Dendritic cell treated with granulocyte-macrophage colony-stimulating factor and Interleukin-4, amounts not matched to agents 40 ng/mL and 50 ng/mL, for 4 days (primary cell): ENCODE measurements around the gene ZNF516.

Experiments used
- H3K27ac Mint-ChIP-seq: one replicate; pipeline ENCODE4 v1.8.0; 2022; ENCODE audit warnings: mild to moderate bottlenecking, mixed read lengths
- H3K27me3 Mint-ChIP-seq: one replicate; pipeline ENCODE4 v1.8.0; 2022; ENCODE audit warnings: mild to moderate bottlenecking, mixed read lengths
- H3K36me3 Mint-ChIP-seq: one replicate; pipeline ENCODE4 v1.8.0; 2022; ENCODE audit warnings: low read depth, mixed read lengths
- H3K4me1 Mint-ChIP-seq: one replicate; pipeline ENCODE4 v1.8.0; 2022; ENCODE audit warnings: low read depth, mixed read lengths
- H3K4me3 Mint-ChIP-seq: one replicate; pipeline ENCODE4 v1.8.0; 2022; ENCODE audit warnings: mild to moderate bottlenecking, moderate library complexity, mixed read lengths
- H3K9me3 Mint-ChIP-seq: one replicate; pipeline ENCODE4 v1.8.0; 2022; ENCODE audit warnings: mixed read lengths
- intact Hi-C: fragments of 100-400 bp; cut with micrococcal nuclease; formaldehyde crosslinking; loops from one replicate; pipeline ENCODE4 v1.15.0; 2022

The ZNF516 gene

GRCh38 chr18:76357174-76357573, 137.9 kb downstream of the ZNF516 start:
- Mint-ChIP-seq H3K27ac (no peak overlapping the region), H3K36me3 (peaks cover 86% of the 10 kb centered on the region), H3K27me3 (no peaks in the 10 kb centered on the region), H3K4me3 (no peak overlapping the region), H3K9me3 (peaks cover 13% of the 10 kb centered on the region), H3K4me1 (no peaks in the 10 kb centered on the region)
- intact Hi-C loops, result no loop called here

DNA sequence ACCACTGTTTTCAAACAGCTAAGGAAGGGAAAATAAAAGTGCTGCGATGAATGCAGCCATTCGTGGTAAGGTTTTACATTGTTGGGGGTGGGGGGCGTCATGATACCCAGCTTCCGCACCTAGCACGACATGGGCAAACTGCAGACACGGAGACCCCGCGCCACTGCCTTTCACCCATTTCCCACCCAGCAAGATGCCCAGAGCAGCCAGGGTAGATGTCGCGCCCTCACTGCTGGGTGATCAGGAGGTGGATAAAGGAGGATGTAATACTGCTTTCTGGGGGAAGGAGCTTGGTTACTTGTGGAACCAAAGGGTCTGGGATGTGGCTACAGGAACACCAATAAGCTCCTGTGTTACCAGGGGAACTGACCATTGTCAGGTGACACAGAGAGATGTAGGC, 138.4 kb downstream of the ZNF516 start:
- no peaks in the 10 kb centered on the region for H3K4me1 Mint-ChIP-seq
- no peak overlapping the region for H3K4me3 Mint-ChIP-seq
- H3K36me3 Mint-ChIP-seq, result peaks cover 81% of the 10 kb centered on the region
- no peaks in the 10 kb centered on the region for H3K27me3 Mint-ChIP-seq
- H3K27ac Mint-ChIP-seq, result no peak overlapping the region
- peaks cover 13% of the 10 kb centered on the region for H3K9me3 Mint-ChIP-seq
- intact Hi-C loops, result no loop called here

DNA sequence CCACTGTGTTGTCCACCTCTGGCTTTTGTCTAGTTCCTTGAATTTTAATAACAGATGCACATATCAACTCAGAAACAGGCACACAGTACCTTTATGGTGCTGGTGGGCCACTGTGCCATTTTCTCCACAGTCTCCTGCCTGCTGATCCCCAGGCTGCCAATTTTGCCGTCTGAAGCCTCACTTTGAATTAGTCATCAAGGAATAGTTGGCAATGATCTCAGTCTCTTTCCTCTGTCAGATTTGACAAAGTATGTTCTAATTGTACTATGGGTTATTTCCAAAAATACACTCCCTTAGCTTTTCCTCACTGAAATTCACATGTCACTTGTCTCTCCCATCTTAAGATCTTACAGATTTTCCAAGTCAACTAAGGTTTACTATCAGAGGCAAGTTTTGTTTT, 140.7 kb downstream of the ZNF516 start:
- no peak overlapping the region for H3K27ac Mint-ChIP-seq
- no peak overlapping the region for H3K4me3 Mint-ChIP-seq

DNA sequence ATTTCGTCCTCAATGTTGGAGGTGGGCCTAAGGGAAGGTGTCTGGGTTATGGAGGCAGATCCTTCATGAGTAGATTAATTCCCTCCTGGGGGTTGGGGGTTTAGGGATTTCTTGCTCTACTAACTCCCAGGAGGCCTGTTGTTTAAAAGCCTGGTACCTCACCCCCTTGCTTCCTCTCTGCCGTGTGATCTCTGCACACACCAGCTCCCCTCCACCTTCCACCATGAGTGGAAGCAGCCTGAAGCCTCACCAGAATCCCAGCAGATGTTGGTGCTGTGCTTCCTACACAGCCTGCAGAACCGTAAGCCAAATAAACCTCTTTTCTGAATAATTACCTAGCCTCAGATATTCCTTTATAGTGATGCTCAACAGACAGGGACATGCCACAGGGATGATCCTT, 141.5 kb downstream of the ZNF516 start:
- no peak overlapping the region for H3K27ac Mint-ChIP-seq
- intact Hi-C loops, result no loop called here

More for the DNA sequence above, 140.7 kb downstream of the ZNF516 start:
- H3K9me3 Mint-ChIP-seq, result peaks cover 13% of the 10 kb centered on the region
- peaks cover 3% of the 10 kb centered on the region for H3K4me1 Mint-ChIP-seq
- H3K36me3 Mint-ChIP-seq, result peaks cover 58% of the 10 kb centered on the region
- intact Hi-C loops, result no loop called here
- H3K27me3 Mint-ChIP-seq, result no peaks in the 10 kb centered on the region

DNA sequence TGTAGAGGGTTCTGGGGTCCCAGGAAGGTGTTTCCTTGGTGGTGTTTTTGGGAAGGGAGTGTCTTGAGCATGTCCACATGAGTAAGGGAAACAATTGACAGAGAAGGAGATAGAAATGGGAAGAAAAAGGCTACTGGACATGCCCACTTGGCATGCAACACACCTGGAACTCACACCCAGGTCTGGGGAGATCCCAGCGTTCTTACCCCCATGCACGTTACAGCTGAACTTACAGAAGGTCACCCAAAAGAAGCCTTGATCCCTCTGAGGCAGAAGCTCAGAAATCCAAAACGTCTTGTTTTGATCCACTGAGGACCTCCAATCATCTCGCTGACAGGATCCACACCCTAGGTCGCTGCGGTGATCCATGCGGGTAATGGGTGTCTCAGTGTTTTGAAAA, 142.0 kb downstream of the ZNF516 start:
- intact Hi-C loops, result no loop called here
- Mint-ChIP-seq H3K9me3 (peaks cover 13% of the 10 kb centered on the region), H3K4me3 (no peak overlapping the region), H3K4me1 (peaks cover 10% of the 10 kb centered on the region), H3K27me3 (no peaks in the 10 kb centered on the region), H3K36me3 (peaks cover 45% of the 10 kb centered on the region), H3K27ac (no peak overlapping the region)

More for the DNA sequence above, 141.5 kb downstream of the ZNF516 start:
- no peak overlapping the region for H3K4me3 Mint-ChIP-seq
- no peaks in the 10 kb centered on the region for H3K27me3 Mint-ChIP-seq
- peaks cover 13% of the 10 kb centered on the region for H3K9me3 Mint-ChIP-seq
- peaks cover 10% of the 10 kb centered on the region for H3K4me1 Mint-ChIP-seq
- peaks cover 50% of the 10 kb centered on the region for H3K36me3 Mint-ChIP-seq

DNA sequence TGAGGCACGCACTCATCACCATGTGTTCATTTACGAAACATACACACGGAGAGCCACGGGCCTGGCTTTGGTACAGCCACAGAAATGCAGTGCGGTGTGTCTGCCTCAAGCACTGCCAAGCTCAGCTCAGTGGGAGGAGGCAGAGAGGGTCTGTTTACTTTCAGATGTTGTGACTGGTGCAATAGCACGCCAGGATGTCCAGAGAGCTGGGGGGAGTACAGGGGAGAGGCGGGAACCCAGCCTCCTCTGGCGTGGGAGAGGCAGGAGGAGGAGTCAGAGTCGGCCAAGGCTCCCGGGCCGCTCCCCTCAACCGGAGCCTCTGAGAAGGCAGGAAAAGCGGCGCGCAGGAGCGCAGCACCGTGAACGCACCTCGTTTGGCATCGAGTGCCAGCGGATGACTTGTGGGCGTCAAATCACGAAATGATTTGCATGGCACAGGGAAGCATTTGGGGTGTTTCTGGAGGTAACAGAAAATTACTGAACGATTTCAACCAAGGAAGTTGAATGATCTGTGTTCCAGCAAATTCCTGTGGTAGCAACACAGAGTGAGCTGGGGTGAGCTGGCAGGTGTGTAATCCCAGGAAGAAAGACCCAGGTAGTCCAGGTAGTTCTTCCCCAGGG, 143.0 kb downstream of the ZNF516 start:
- peaks cover 36% of the 10 kb centered on the region for H3K36me3 Mint-ChIP-seq
- peaks cover 10% of the 10 kb centered on the region for H3K4me1 Mint-ChIP-seq
- peaks cover 13% of the 10 kb centered on the region for H3K9me3 Mint-ChIP-seq
- H3K4me3 Mint-ChIP-seq, result no peak overlapping the region
- no peak overlapping the region for H3K27ac Mint-ChIP-seq
- no peaks in the 10 kb centered on the region for H3K27me3 Mint-ChIP-seq
- intact Hi-C loops, result no loop called here

GRCh38 chr18:76350134-76351025, 144.7 kb downstream of the ZNF516 start:
- Mint-ChIP-seq H3K4me3 (no peak overlapping the region), H3K36me3 (peaks cover 19% of the 10 kb centered on the region), H3K27ac (no peak overlapping the region)

DNA sequence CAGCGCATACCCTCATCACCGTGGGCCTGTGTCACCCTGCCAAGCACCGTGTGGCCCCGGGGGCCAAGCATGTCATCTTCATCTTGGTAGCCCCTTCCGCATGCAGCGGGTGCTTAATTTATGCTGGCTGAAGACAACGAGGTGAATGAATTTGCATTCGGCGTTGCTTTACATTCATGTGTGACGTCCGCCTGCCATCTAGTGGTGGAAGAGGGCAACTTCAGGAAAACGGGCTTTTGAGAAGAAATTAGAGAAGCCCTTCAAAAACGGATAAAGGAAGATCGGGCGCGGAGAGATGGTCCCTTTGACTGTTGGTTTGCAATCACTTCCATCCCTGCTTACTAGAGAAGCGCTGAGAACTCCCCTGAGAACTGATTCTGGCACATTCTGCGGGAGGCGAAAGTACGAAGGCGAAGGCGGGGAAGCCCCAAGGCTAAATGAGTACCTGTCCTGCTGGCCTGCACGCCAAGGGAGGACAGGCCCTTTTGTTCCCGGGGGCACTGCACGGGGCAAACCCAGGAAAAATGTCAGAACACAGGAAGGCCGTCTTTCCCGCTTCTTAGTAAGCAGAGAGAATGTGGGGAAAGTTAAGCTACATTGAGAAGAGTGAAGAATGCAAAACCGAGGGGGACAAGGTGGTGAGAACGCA, 145.9 kb downstream of the ZNF516 start:
- H3K27ac Mint-ChIP-seq, result no peak overlapping the region
- intact Hi-C loops, result loop anchor here (10.0 kb wide), 1 partner anchor 1694 kb away; no protein-coding TSS in a partner anchor
- no peaks in the 10 kb centered on the region for H3K27me3 Mint-ChIP-seq
- peaks cover 9% of the 10 kb centered on the region for H3K36me3 Mint-ChIP-seq
- peaks cover 8% of the 10 kb centered on the region for H3K9me3 Mint-ChIP-seq
- H3K4me3 Mint-ChIP-seq, result no peak overlapping the region
- peaks cover 10% of the 10 kb centered on the region for H3K4me1 Mint-ChIP-seq

More at GRCh38 chr18:76350134-76351025, 144.7 kb downstream of the ZNF516 start:
- intact Hi-C loops, result no loop called here
- Mint-ChIP-seq H3K27me3 (no peaks in the 10 kb centered on the region), H3K4me1 (peaks cover 10% of the 10 kb centered on the region), H3K9me3 (peaks cover 13% of the 10 kb centered on the region)

- intact Hi-C loops, result loop anchor here (10.0 kb wide), 1 partner anchor 1694 kb away; no protein-coding TSS in a partner anchor
- Mint-ChIP-seq H3K27ac (no peak overlapping the region), H3K36me3 (peaks cover 1% of the 10 kb centered on the region), H3K4me1 (peaks cover 10% of the 10 kb centered on the region), H3K4me3 (no peak overlapping the region), H3K9me3 (peaks cover 1% of the 10 kb centered on the region), H3K27me3 (no peaks in the 10 kb centered on the region)
Measured at GRCh38 chr18:76348267-76349066, 146.6 kb downstream of the ZNF516 start.

- Mint-ChIP-seq H3K4me1 (peaks cover 10% of the 10 kb centered on the region), H3K27ac (no peak overlapping the region), H3K36me3 (no peaks in the 10 kb centered on the region), H3K27me3 (no peaks in the 10 kb centered on the region), H3K4me3 (no peak overlapping the region), H3K9me3 (no peaks in the 10 kb centered on the region)
- intact Hi-C loops, result loop anchor here (10.0 kb wide), 1 partner anchor 1693 kb away; no protein-coding TSS in a partner anchor
Measured at GRCh38 chr18:76347341-76347740, 147.7 kb downstream of the ZNF516 start.

GRCh38 chr18:76346490-76347130, 148.4 kb downstream of the ZNF516 start:
- Mint-ChIP-seq H3K36me3 (no peaks in the 10 kb centered on the region), H3K27ac (no peak overlapping the region), H3K9me3 (no peaks in the 10 kb centered on the region), H3K27me3 (no peaks in the 10 kb centered on the region), H3K4me1 (peaks cover 10% of the 10 kb centered on the region), H3K4me3 (no peak overlapping the region)
- intact Hi-C loops, result loop anchor here (10.0 kb wide), 1 partner anchor 1692 kb away; no protein-coding TSS in a partner anchor

DNA sequence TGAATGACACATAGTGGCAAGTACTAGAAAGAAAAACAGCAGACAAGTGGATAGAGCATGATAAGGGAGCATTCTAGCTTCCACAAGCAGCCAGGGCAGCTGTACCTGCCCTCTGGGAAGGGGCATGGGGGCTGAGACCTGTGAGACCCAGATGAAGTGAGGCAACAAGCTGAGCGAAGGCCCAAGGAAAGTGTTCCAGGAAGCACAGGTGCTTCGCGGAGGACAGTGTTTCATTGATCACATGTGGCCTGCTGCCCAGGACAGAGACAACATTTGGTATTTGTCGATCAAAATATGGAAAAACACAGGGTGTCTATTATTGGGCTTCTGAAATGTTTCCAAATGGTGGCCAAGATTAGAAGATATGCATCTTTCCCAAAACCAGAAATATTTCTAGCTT, 149.1 kb downstream of the ZNF516 start:
- no peak overlapping the region for H3K27ac Mint-ChIP-seq
- H3K9me3 Mint-ChIP-seq, result no peaks in the 10 kb centered on the region
- peaks cover 10% of the 10 kb centered on the region for H3K4me1 Mint-ChIP-seq
- H3K36me3 Mint-ChIP-seq, result no peaks in the 10 kb centered on the region
- intact Hi-C loops, result loop anchor here (10.0 kb wide), 1 partner anchor 1691 kb away; no protein-coding TSS in a partner anchor
- H3K27me3 Mint-ChIP-seq, result no peaks in the 10 kb centered on the region
- no peak overlapping the region for H3K4me3 Mint-ChIP-seq
